ENCODE measurements around the gene CMC4. TPM values are rescaled to one million over a fixed set of nuclear protein-coding genes. Genes with fewer than 3 reads are reported as not detected.

CMC4 gene
- polyA plus RNA-seq, 1 donor, result 5.5 TPM

Other genes with a start within 250 kb of the CMC4 start
- not detected for gene SMIM9, start 236.5 kb downstream of the CMC4 start, polyA plus RNA-seq (ENCODE audit: insufficient read length)
- 26.1 TPM for gene F8A1, start 184.8 kb downstream of the CMC4 start, polyA plus RNA-seq (ENCODE audit: insufficient read length)
- gene F8, start 48.4 kb downstream of the CMC4 start, polyA plus RNA-seq (ENCODE audit: insufficient read length), result 13.0 TPM
- 109 TPM for gene FUNDC2, start 44.3 kb downstream of the CMC4 start, polyA plus RNA-seq (ENCODE audit: insufficient read length)
- gene MTCP1, start within 50 bp of the CMC4 start, polyA plus RNA-seq (ENCODE audit: insufficient read length), result 26.7 TPM
- 32.6 TPM for gene BRCC3, start 372 bp upstream of the CMC4 start, polyA plus RNA-seq (ENCODE audit: insufficient read length)
- 84.8 TPM for gene VBP1, start 145.3 kb upstream of the CMC4 start, polyA plus RNA-seq (ENCODE audit: insufficient read length)
- 4.0 TPM for gene RAB39B, start 193.4 kb upstream of the CMC4 start, polyA plus RNA-seq (ENCODE audit: insufficient read length)